GM21576 (cell line): ENCODE results near the gene SMIM17.
"Not testable (repeated sequence)": the region's sequence is repeated elsewhere in the genome, so short reads cannot be mapped to it uniquely, and the experiment has no call there.

Experiments
- ATAC-seq: cut with Tn5 transposase; IDR thresholded peaks from one replicate; pipeline ENCODE4 v1.9.1; 2021; ENCODE audit warnings: mild to moderate bottlenecking, moderate library complexity; ENCODE audit not compliant: unreplicated experiment

SMIM17 gene

GRCh38 chr19:56654151-56654550 is 11.2 kb downstream of the SMIM17 start:
- no peak for ATAC-seq

- no peak for ATAC-seq
Measured at GRCh38 chr19:56660381-56661107, 17.6 kb downstream of the SMIM17 start.

- ATAC-seq, result no peak
Measured at GRCh38 chr19:56661248-56661647, 18.3 kb downstream of the SMIM17 start.

GRCh38 chr19:56663931-56664500 is 21.1 kb downstream of the SMIM17 start:
- no peak for ATAC-seq

- no peak for ATAC-seq
Measured at GRCh38 chr19:56664511-56664910, 21.6 kb downstream of the SMIM17 start.

DNA sequence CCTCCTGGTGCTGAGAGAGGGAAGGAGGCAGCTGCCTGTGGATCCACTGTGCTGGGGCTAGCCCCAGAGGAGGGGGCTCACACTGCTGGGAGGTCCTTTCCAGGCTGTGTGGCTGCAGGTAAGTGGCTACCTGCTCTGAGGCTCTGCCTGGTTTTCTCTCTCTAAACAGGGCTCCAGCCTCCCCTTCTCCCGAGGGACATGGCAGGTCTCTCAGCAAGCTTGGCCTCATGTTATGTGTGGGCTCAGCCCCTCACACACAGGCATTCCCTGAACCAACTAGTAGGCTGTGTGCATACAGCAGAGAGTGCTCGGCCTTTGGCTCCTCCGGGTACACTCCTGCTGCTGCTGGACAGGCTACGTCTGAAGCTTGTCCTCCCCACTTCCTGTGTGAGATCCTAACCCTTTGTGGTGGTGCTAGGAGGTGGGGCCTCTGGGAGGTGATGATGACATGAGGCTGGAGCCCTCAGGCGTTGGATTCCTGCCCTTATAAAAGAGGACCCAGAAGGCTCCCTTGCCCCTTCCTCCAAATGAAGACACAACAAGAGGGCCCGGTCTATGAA is 24.4 kb downstream of the SMIM17 start:
- ATAC-seq, result no peak

- no peak for ATAC-seq
Measured at GRCh38 chr19:56668676-56669075, 25.7 kb downstream of the SMIM17 start.

DNA sequence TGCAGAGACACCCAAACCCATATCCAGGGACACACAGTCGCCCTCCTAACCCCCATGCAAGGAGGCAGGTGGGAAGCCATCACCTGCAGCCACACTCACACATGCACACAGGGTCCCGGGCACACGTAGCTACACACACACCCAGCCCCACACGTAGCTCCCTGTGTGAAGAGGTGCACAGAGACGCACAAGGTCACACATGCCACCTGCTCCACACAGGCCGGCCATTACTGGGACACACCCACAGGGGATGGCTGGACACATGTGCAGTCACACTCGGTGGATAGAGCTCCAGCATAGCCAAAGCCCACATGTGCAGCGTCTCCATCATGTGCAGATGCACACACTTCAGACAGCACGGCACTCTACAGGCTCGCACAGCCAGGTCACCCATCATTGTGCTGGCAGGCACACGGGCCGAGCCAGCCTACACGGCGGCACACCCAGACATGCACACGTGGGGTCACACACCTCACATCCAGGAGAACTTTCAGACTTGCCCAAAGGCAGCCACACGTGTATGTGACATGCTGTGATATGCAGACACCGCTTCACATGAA is 27.5 kb downstream of the SMIM17 start:
- ATAC-seq, result no peak

DNA sequence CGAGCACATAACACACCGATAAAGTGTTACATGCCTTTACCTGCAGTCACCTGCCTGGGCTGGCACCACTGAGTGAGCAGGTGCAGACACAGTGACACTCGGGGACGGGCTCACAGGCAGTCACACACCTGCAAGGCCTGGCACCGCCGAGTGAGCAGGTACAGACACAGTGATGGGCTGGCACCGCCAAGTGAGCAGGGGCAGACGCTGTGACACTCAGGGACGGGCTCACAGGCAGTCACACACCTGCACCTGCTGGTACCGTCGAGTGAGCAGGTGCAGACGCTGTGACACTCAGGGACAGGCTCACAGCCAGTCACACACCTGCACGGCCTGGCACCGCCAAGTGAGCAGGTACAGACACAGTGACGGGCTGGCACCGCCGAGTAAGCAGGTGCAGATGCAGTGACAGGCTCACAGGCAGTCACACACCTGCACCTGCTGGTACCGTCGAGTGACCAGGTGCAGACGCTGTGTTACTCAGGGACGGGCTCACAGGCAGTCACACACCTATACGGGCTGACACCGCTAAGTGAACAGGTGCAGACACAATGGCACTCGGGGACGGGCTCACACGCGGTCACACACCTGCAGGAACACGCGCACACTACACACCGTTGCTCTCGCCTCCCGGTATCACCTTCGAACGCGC is 28.1 kb downstream of the SMIM17 start:
- no peak for ATAC-seq

DNA sequence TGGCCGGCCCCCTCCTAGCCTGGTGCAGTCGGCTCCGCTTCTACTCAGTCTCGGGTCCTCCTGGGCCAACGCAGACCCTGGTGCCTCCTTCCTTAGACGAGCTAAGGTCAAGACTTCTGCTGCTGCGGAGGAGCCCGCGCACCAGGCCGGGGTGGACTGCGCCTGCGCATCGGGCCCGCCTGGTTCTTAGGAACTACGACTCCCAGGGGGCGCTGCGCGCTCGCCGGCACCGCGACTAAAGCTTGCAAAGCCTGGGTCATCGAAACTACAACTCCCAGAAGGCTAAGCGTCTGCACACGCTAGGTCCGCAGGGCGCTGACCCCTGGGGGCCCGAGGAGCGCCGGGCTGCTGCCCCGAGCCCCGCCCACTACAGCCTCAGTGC is 28.6 kb downstream of the SMIM17 start, which contains the start of gene ZNF835:
TSS of gene ZNF835 (minus strand) at position 145 of the 382 bp plus-strand sequence. CDS start 6,559 bp downstream, outside the sequence.
- no peak for ATAC-seq

- ATAC-seq, result not testable (repeated sequence)
Measured at GRCh38 chr19:56672610-56673009, 29.7 kb downstream of the SMIM17 start.

DNA sequence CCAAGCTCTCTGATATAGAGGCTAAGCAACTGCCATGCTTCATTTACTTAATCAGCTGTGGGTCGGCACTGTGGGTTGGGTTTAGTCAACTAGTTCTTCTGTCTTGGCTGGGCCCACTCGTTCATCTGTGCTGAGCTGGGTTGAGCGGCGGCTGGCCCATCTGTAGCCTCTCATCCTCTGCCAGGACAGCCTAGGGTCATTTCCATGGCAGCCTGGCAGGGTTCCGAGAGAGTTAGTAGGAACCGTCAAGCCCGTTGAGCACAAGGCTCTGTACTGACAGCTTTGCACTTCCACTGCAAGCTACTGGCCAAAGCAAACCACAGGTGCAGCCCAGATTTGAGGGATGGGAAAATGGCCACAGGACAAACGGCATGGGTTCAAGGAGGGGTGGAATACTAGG is 35.2 kb downstream of the SMIM17 start:
- no peak for ATAC-seq

DNA sequence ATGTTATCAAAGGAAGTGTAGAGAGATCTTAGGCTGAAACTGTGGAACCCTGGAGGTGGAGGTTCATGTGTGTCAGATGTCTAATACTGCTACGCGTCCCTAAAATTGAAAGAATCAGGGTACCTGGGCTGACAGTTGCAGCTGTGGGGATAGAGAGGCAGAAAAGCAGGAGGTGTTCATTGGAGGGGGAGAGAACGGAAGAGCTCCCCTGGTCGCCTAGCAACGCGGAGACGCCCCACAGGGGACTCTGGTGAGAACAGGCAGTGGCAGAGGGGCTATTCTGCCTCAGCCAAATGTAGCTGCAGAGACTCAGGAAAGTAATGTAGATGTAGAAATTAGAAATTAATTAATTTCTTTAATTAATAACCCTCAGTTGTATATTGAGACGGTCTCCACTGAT is 38.7 kb downstream of the SMIM17 start:
- no peak for ATAC-seq

DNA sequence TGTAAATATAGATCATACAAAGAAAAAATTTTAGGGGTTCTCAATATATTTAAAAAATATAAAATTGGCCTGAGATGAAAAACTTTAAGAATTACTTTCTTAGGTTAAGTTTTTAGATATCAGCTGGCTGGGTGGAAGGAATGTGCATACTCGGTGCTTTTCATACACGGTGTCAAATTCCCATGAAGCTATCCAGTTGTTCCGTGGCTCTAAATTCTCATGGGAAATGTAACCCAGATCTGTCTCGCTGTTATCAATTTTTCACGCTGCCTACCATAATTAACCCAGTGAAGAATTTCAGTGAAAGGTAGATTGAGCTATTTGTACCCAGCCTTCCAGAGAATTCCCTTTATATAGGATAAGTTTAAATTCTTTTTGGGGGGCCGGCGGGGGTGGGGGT is 40.2 kb downstream of the SMIM17 start:
- ATAC-seq, result no peak

DNA sequence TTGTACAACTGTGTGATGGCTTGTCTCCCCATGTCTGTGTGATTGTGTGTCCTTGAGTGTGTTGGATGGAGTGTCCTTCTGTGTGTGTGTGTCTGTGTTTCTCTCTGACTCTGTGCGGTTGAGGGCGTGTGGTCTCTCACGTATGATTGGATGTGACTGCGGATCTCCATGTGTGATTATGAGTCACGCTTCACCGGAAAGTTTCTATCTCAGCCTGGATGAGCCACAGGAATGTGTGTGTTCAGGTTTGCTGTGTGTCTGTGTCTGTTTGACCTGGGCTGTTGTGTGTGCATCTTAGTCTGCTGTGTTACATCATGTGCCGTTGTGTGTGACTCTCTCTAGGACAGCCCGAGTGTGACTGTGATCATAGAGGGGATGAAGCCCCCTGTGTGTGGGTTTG is 44.1 kb downstream of the SMIM17 start:
- no peak for ATAC-seq

GRCh38 chr19:56689198-56689597 is 46.2 kb downstream of the SMIM17 start:
- no peak for ATAC-seq

DNA sequence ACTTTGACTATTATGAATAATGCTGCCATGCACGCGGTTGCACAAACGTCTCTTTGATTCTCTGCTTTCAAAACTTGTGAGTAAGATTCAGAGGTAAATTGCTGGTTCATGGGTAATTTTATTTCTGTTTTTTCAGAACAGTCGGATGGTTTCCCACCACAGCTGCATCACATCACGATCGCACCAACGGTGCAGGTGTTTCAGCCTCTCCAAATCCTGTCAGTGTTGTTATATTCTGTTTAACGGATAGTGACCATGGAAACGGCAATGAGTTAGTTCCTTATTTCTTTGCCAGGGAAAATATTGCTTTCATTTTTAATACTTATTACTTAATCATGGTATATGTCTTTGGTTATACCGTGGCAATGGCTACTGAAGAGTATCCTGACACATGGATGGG is 47.7 kb downstream of the SMIM17 start:
- no peak for ATAC-seq

DNA sequence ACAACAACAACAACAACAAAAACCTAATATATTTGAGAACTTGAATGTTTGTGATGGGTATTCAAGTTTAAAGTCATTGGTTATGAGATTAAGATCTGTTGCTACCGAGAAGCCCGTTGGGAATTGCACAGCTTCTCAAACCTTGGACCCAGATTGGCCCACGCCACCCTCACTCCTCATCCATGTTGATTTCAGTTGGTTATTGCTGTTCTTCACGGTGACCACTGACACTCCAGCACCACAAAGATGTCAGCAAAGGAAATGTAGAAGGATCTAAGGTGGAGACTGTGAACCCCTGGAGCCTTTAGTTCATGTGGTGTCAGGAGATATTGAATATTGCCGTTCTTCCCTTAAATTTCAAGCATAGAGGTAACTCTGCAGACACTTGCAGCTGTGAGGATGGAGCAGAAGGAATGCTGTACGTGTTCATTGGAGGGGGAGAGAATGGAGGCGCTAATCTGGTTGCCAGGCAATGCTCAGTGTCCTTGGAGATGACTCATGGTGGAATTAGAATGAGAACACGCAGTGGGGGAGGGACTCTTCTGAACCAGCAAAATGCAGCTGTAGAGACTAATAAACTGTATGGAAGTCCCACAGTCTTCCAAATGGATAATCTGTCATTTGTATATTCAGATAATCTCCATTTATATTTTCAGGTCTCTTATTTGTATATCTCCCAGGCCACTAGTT is 49.4 kb downstream of the SMIM17 start:
- no peak for ATAC-seq

DNA sequence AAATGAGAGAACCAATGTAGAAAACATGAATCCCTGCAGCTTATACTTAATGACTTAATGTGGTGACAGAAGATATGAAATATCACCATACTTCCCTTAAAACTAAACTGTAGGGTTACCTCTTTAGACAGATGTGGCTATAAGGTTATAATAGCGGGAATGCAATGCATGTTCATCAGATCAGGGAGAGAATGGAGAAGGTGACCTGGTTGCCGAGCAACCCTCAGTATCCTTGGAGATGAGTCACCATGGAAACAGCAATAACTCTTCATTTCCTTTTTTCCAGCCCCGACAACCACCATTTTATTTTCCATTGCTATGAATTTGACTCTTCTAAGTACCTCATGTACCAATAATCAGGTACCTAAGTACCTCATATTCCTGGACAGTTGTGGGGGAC is 56.6 kb downstream of the SMIM17 start:
- no peak for ATAC-seq

DNA sequence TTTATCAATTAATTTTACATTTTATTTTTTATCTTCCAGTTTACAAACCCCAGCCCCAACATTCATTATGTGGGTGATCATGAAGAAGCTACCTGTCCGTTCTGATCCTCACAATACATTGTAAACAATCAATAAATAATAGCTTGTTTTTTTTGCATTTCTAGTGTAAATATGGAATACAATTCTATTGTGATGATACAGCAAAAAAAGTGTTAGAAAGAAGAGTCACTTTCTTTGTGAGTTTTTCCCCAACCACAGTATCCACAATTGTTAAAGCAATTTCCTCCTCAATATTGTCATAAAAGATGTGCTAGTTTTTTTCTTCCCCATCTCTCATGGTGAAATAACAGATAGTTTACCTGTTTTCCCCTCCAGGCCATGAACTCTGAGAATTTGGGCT is 58.9 kb downstream of the SMIM17 start:
- ATAC-seq, result no peak

DNA sequence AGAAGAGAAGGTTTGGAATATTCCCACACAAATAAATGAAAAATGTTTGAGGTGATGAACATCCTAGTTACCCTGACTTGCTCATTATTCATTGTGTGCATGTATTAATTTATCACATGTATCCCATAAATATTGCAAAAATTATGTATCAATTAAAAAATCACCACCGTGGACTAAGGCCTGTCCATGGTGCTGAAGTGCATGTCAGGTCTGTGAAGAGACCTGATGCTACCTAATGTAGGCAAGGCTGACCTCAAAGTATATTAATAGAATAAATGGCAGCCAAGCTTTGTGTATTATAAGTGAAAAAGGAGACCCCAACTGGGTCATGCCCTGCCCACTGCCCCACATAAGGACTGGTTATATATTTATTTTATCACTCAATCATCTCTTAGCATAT is 63.0 kb downstream of the SMIM17 start:
- ATAC-seq, result no peak
